GM18511 (cell line): Measurements from ENCODE around the gene CAPN6.

Experiments used
- ATAC-seq: cut with Tn5 transposase; IDR thresholded peaks from one replicate; pipeline ENCODE4 v1.9.1; 2021; ENCODE audit warnings: mild to moderate bottlenecking, moderate library complexity; ENCODE audit not compliant: unreplicated experiment

CAPN6 gene

DNA sequence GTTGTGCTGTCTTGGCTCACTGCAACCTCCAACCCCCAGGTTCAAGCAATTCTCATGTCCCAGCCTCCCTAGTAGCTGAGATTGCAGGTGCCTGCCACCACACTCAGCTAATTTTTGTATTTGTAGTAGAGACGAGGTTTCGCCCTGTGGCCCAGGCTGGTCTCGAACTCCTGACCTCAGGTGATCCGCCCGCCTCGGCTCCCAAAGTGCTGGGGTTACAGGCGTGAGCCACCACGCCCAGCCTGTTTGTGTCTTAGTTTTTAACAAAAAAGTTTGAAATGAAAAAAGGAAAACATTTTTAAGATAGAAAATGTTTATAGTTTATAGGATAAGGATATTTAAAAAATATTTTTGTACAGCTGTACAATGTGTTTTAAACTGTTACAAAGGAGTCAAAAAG lies 62.4 kb downstream of the CAPN6 start:
- ATAC-seq = no peak

DNA sequence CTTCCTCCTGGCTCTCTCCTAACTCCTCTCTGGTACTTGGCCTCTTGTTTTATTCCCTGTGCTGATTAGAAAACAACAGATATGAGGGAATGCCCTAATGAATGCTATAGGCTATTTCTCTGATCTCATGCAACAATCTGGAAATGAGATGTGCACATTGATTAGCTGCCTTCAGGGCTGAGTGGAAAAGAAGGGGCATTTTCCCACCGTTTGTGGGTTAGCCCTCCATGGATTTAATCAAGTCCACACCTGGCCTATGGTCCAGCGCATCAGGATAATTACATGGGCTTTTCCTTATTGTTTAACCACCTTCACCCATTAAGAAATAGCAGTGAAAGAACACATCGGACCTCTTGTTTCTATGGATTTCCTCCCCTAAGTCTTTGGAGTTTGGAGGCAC lies 70.0 kb downstream of the CAPN6 start:
- no peak for ATAC-seq

DNA sequence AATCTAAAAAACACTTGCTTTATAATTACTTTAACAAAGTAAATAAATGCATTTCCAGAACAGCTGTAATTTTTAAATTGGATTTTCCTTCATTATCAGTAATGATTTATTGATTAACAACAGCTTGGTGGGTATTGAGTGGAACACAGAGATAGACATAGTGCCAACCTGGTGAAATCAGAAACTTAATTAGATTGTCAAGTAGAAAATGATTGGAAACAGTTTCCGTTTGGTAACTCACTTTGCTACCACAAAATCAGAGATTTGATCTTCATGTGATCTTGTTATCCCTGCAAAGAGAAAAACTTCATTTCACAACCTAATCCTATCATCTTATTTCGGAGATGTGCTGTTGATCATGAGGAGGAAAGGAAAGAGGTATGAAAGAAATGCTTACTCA lies 70.8 kb downstream of the CAPN6 start:
- no peak for ATAC-seq
